Lung (tissue), 12 donors: ENCODE results near the gene ATXN1. TPM values are rescaled to one million over a fixed set of nuclear protein-coding genes. Genes with fewer than 3 reads are reported as not detected.
A peak's percentile ranks its signal among the peaks of the same experiment; 100 is the strongest.

Experiments used
- ATAC-seq: fragments of 200-7000 bp; cut with Tn5 transposase; one replicate; pipeline ENCODE4 v1.9.1; 2020; ENCODE audit warnings: moderate number of reproducible peaks; ENCODE audit not compliant: insufficient read depth, low FRiP score
- DNase-seq, 3 donors: peaks; one replicate each; pipeline ENCODE4 v3.0.0-alpha.2; 2013 to 2017
- H3K27ac ChIP-seq, 2 donors: one replicate each; pipeline ENCODE4 v1.5.1; 2013; ENCODE audit warnings: mild to moderate bottlenecking in 2 of 2, moderate library complexity in 2 of 2, control low read depth in 1 of 2, inconsistent platforms in 1 of 2, low read depth in 1 of 2, low read length in 1 of 2
- H3K27me3 ChIP-seq, 3 donors: one replicate each; pipeline ENCODE4 v1.5.1; 2013; ENCODE audit warnings: low read length in 2 of 3; ENCODE audit not compliant: control insufficient read depth in 3 of 3, insufficient read depth in 3 of 3
- H3K36me3 ChIP-seq, 4 donors: one replicate each; pipeline ENCODE4 v1.5.1; 2013; ENCODE audit warnings: low read length in 4 of 4, mild to moderate bottlenecking in 1 of 4, moderate library complexity in 1 of 4; ENCODE audit not compliant: control insufficient read depth in 4 of 4, insufficient read depth in 4 of 4
- H3K4me1 ChIP-seq, 5 donors: one replicate each; pipeline ENCODE4 v1.5.1; 2013; ENCODE audit warnings: low read length in 5 of 5, mild to moderate bottlenecking in 2 of 5, moderate library complexity in 1 of 5; ENCODE audit not compliant: control insufficient read depth in 5 of 5, insufficient read depth in 5 of 5
- H3K4me3 ChIP-seq: one replicate; pipeline ENCODE4 v1.5.1; 2013; ENCODE audit warnings: mild to moderate bottlenecking, control low read depth, moderate library complexity
- H3K9ac ChIP-seq, 2 donors: one replicate each; pipeline ENCODE4 v1.5.1; 2013; ENCODE audit warnings: low read length in 2 of 2, control low read depth in 1 of 2; ENCODE audit not compliant: insufficient read depth in 1 of 2
- H3K9me3 ChIP-seq, 4 donors: one replicate each; pipeline ENCODE4 v1.5.1; 2013; ENCODE audit warnings: low read length in 3 of 4, mild to moderate bottlenecking in 1 of 4, moderate library complexity in 1 of 4; ENCODE audit not compliant: control insufficient read depth in 4 of 4, insufficient read depth in 3 of 4
- WGBS, 2 donors: extraction: QIAGEN DNeasy Blood & Tissue Kit; methylation state at CpG; one replicate each; pipeline ENCODE4 v1.1.7; 2013; 5-methylcytosine and 5-hydroxymethylcytosine counted together
- polyA plus RNA-seq, 2 donors: library from polyadenylated mRNA; stranded (reverse); fragments of 200-250 nt; gene quantifications; one replicate each; pipeline ENCODE4 v1.2.1, GENCODE V29; 2013
- total RNA-seq, 2 donors: library from RNA; depleted of rRNA in 1 of 2; stranded (reverse); fragments of >200 nt in 1 of 2; gene quantifications; one replicate each; pipeline ENCODE4 v1.2.1, GENCODE V29; 2014 to 2021
- TF ChIP-seq, protein P1 (sequence below): IDR thresholded peaks from 2 replicates; pipeline ENCODE4 v1.5.1; 2012; ENCODE audit warnings: mild to moderate bottlenecking; ENCODE audit errors: control extremely low read depth, extremely low read depth
- donor health status: control.
- donor health status: control.
- donor health status: Bipolar disorder and iron deficiency.
- donor health status: healthy.
- donor health status: DM: yes; HTN: yes; CAD: no.

Gene ATXN1
- total and polyA plus RNA-seq, 4 donors, result 9.7 to 108 (median 34.9) TPM

DNA sequence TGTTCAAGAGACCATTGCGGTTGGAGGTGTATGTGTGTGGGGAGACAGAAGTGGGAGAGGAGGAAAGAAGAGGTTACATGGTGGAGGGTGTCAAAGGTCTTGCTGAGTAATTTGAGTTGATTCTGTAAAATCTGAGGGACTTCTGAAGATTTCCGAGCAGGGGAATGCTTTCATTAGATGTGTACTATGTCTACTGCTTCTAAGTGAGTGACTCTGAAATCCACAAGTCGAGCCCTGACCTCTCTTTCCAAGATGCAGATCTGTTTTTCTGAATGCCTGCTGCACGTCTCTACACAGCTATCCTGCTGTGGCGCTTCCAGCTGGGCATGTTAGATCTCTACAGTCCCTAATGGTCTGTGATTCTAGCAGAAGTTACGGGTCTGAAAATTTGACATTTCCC lies 209.8 kb downstream of the ATXN1 start:
- no peak overlapping the region for H3K9ac ChIP-seq
- H3K9me3 ChIP-seq, result no peaks in the 10 kb centered on the region
- ATAC-seq (no peak), DNase-seq (peak in 1 of 3 donors; percentile 25)
- peaks cover 0 to 6% (median 4%) of the 10 kb centered on the region in 4 donors for H3K36me3 ChIP-seq
- no peaks in the 10 kb centered on the region for H3K4me1 ChIP-seq
- H3K27me3 ChIP-seq, result no peaks in the 10 kb centered on the region
- H3K27ac ChIP-seq, result no peak overlapping the region
- TF ChIP-seq, protein P1, sequence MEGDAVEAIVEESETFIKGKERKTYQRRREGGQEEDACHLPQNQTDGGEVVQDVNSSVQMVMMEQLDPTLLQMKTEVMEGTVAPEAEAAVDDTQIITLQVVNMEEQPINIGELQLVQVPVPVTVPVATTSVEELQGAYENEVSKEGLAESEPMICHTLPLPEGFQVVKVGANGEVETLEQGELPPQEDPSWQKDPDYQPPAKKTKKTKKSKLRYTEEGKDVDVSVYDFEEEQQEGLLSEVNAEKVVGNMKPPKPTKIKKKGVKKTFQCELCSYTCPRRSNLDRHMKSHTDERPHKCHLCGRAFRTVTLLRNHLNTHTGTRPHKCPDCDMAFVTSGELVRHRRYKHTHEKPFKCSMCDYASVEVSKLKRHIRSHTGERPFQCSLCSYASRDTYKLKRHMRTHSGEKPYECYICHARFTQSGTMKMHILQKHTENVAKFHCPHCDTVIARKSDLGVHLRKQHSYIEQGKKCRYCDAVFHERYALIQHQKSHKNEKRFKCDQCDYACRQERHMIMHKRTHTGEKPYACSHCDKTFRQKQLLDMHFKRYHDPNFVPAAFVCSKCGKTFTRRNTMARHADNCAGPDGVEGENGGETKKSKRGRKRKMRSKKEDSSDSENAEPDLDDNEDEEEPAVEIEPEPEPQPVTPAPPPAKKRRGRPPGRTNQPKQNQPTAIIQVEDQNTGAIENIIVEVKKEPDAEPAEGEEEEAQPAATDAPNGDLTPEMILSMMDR, result no peak
- H3K4me3 ChIP-seq, result no peak overlapping the region
- 89 to 91% methylated on average over 6 of the region's 6 CpGs for WGBS, 2 donors

DNA sequence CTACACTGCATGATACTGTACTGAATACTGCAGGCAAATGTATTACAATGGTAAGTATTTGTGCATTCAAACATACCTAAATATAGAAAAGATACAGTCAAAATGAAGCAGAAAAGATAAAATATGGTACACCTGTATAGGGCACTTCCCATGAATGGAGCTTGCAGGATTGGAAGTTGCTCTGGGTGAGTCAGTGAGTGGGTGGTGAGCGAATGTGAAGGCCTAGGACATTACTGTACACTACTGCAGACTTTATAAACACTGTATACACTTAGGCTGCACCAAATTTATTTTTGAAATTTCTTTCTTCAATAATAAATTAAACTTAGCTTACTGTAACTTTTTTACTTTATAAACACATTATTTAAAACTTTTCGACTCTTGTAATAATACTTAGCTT lies 213.1 kb downstream of the ATXN1 start:
- no peaks in the 10 kb centered on the region for H3K27me3 ChIP-seq
- H3K27ac ChIP-seq, result no peak overlapping the region
- peaks cover 0 to 6% (median under 1%) of the 10 kb centered on the region in 4 donors for H3K36me3 ChIP-seq
- no peak for ATAC-seq
- 96 to 97% methylated on average over 2 of the region's 2 CpGs for WGBS, 2 donors
- DNase-seq, result no peak
- no peak overlapping the region for H3K9ac ChIP-seq
- TF ChIP-seq, protein P1, result no peak
- no peaks in the 10 kb centered on the region for H3K9me3 ChIP-seq
- H3K4me3 ChIP-seq, result no peak overlapping the region
- H3K4me1 ChIP-seq, result peaks cover 2 to 10% (median 7%) of the 10 kb centered on the region in 5 donors

DNA sequence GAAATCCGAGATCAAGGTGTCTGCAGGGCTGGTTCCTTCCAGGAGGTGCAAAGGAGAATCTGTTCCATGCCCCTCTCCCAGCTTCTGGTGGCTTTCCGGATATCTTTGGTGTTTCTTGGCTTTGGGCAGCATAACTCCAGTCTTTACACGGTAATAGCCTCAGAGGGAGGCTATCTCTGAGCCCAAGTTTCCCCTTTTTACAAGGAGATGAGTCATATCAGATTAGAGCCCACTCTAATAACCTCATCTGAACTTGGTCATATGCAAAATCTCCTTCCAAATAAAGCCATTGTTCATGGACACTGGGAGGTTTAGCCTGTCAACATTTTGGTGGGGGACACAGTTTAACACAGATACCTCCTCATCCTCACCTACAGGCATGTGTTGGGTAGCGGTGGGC lies 213.7 kb downstream of the ATXN1 start:
- 88 to 90% methylated on average over 4 of the region's 4 CpGs for WGBS, 2 donors
- ATAC-seq (no peak), DNase-seq (no peak)
- peaks cover 0 to 3% (median under 1%) of the 10 kb centered on the region in 4 donors for H3K36me3 ChIP-seq
- no peak overlapping the region for H3K9ac ChIP-seq
- no peak overlapping the region for H3K27ac ChIP-seq
- H3K4me3 ChIP-seq, result no peak overlapping the region
- H3K4me1 ChIP-seq, result peaks cover 2 to 10% (median 7%) of the 10 kb centered on the region in 5 donors
- H3K27me3 ChIP-seq, result no peaks in the 10 kb centered on the region
- TF ChIP-seq, protein P1, result no peak
- no peaks in the 10 kb centered on the region for H3K9me3 ChIP-seq

DNA sequence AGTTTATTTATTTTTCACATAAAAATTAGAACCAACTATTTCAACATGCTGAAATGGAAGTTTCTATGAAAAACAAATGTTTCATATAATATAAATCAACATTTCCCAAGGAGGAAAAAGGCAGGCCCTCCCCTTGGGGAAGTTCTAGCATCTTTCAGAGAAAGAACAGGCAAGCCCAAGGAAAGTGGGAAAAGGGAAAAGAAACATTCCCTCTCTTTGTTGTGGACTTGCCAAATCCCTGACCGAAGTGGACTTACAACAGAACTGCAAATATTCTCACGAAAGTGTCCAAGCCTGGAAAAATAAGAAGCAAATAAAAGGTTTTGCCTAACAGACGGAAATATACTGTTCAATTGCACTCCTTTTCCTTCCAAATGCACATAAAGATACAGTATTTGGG lies 214.4 kb downstream of the ATXN1 start:
- no peak for DNase-seq
- no peak for ATAC-seq
- 66 to 92% methylated on average over 3 of the region's 3 CpGs for WGBS, 2 donors
- Histone ChIP-seq H3K4me1 (peaks cover 2 to 10% (median 7%) of the 10 kb centered on the region in 5 donors), H3K4me3 (no peak overlapping the region), H3K9ac (no peak overlapping the region), H3K9me3 (no peaks in the 10 kb centered on the region), H3K36me3 (peaks cover 0 to 2% (median under 1%) of the 10 kb centered on the region in 4 donors), H3K27me3 (no peaks in the 10 kb centered on the region), H3K27ac (no peak overlapping the region)
- TF ChIP-seq, protein P1, result no peak
